Endothelial cell of umbilical vein (primary cell): ENCODE measurements around the gene PRTN3. TPM values are rescaled to one million over a fixed set of nuclear protein-coding genes. Genes with fewer than 3 reads are reported as not detected.

ENCODE experiments used
- BruUV-seq: library from RNA; stranded (reverse); fragments of 400-500 nt; replicated peaks from 2 replicates; lab custom pipeline; 2021; lab: Mats Ljungman, UMichigan
- CTCF ChIA-PET: fragments of 300-600, 350-600 bp; sonication (Branson Sonifier 250); formaldehyde crosslinking; loops from one replicate; lab custom pipeline; 2021; ENCODE audit warnings: antibody characterized with exemption, inconsistent platforms; lab: Charles Lee
- POLR2A ChIA-PET: fragments of 300-600, 350-600 bp; sonication (Branson Sonifier 250); formaldehyde crosslinking; loops from one replicate; lab custom pipeline; 2021; ENCODE audit warnings: antibody characterized with exemption, inconsistent platforms; lab: Charles Lee
- DNase-seq: peaks from one replicate; pipeline ENCODE4 v3.0.0-alpha.2; 2011; ENCODE audit warnings: low read depth, low spot score
- FAIRE-seq: peaks from 2 replicates; lab custom pipeline; 2011; peaks lifted over from hg19 to GRCh38; lab: Jason Lieb, UNC
- H2AFZ ChIP-seq: 2 replicates; pipeline ENCODE4 v1.6.0; 2012; ENCODE audit warnings: low read depth, low read length, control low read depth, inconsistent platforms
- H3K27ac ChIP-seq: 2 replicates; pipeline ENCODE4 v1.5.1; 2011; ENCODE audit warnings: low read depth, mild to moderate bottlenecking, control low read depth, low read length, moderate library complexity; ENCODE audit not compliant: insufficient read depth
- H3K27me3 ChIP-seq, 2 experiments: 2 replicates each; pipeline versions ENCODE4 v1.6.0 to v1.6.1; 2011; ENCODE audit warnings: low read length in 2 of 2, mixed read lengths in 1 of 2; ENCODE audit not compliant: control insufficient read depth in 2 of 2, insufficient read depth in 2 of 2
- H3K36me3 ChIP-seq, 2 experiments: 2 replicates in 1 of 2; 3 replicates in 1 of 2; pipeline ENCODE4 v1.5.1; 2011; ENCODE audit warnings: low read length in 2 of 2, mild to moderate bottlenecking in 1 of 2, moderate library complexity in 1 of 2; ENCODE audit not compliant: control insufficient read depth in 2 of 2, insufficient read depth in 2 of 2; ENCODE audit errors: extremely low read depth in 1 of 2
- H3K4me1 ChIP-seq: 3 replicates; pipeline ENCODE4 v1.5.1; 2011; ENCODE audit warnings: mild to moderate bottlenecking, low read length; ENCODE audit not compliant: control insufficient read depth, insufficient read depth; ENCODE audit errors: extremely low read depth
- H3K4me2 ChIP-seq: 2 replicates; pipeline ENCODE4 v1.6.1; 2011; ENCODE audit warnings: low read length, control low read depth, mixed read lengths; ENCODE audit not compliant: insufficient read depth
- H3K4me3 ChIP-seq, 3 experiments: fragments of 200-600 bp in 1 of 3; sonication (generic), shearing (Covaris generic) in 1 of 3; replicated peaks in 1 of 3; 2 replicates each; pipeline ENCODE4 v1.5.1; 2011 to 2016; ENCODE audit warnings: control low read depth in 3 of 3, low read length in 3 of 3, mild to moderate bottlenecking in 2 of 3, inconsistent platforms in 1 of 3, low read depth in 1 of 3, moderate library complexity in 1 of 3; ENCODE audit not compliant: insufficient read depth in 1 of 3
- H3K79me2 ChIP-seq: 2 replicates; pipeline ENCODE4 v1.6.0; 2012; ENCODE audit warnings: low read length, inconsistent platforms; ENCODE audit not compliant: control insufficient read depth, insufficient read depth
- H3K9ac ChIP-seq: replicated peaks from 2 replicates; pipeline ENCODE3; 2011; ENCODE audit warnings: low read length, control low read depth; ENCODE audit not compliant: insufficient read depth; ENCODE audit errors: extremely low read depth
- H3K9me1 ChIP-seq: replicated peaks from 3 replicates; pipeline ENCODE4 v1.6.0; 2011; ENCODE audit warnings: mild to moderate bottlenecking, low read length; ENCODE audit not compliant: control insufficient read depth, insufficient read depth; ENCODE audit errors: extremely low read depth
- H3K9me3 ChIP-seq: replicated peaks from 2 replicates; pipeline ENCODE4 v1.5.1; 2012; ENCODE audit warnings: low read length, inconsistent platforms; ENCODE audit not compliant: control insufficient read depth, insufficient read depth
- H4K20me1 ChIP-seq: replicated peaks from 2 replicates; pipeline ENCODE3; 2011; ENCODE audit warnings: mild to moderate bottlenecking, low read length; ENCODE audit not compliant: control insufficient read depth, insufficient read depth; ENCODE audit errors: extremely low read depth
- CTCF ChIP-seq, 2 donors: IDR thresholded peaks; 1 replicate in 1 of 2; 2 replicates in 1 of 2; pipeline ENCODE4 v1.5.1; 2011; ENCODE audit warnings: low read length in 2 of 2, mild to moderate bottlenecking in 2 of 2, moderate library complexity in 2 of 2, control low read depth in 1 of 2, inconsistent platforms in 1 of 2, low read depth in 1 of 2; ENCODE audit not compliant: insufficient read depth in 1 of 2; ENCODE audit errors: extremely low read depth in 1 of 2
- EZH2 ChIP-seq: IDR thresholded peaks from 2 replicates; pipeline ENCODE4 v1.6.1; 2012; ENCODE audit warnings: borderline replicate concordance, low read depth, mild to moderate bottlenecking, moderate library complexity, low read length, inconsistent platforms; ENCODE audit not compliant: severe bottlenecking
- FOS ChIP-seq: IDR thresholded peaks from 2 replicates; pipeline ENCODE4 v1.6.1; 2011; ENCODE audit warnings: mild to moderate bottlenecking, low read length, moderate library complexity, borderline replicate concordance; ENCODE audit not compliant: insufficient read depth
- GATA2 ChIP-seq: IDR thresholded peaks from 2 replicates; pipeline ENCODE4 v1.7.0; 2011; ENCODE audit warnings: low read depth, mild to moderate bottlenecking, moderate library complexity, mixed read lengths, low read length; ENCODE audit not compliant: insufficient read length, insufficient read depth
- JUN ChIP-seq: IDR thresholded peaks from 2 replicates; pipeline ENCODE4 v1.6.1; 2011; ENCODE audit warnings: borderline replicate concordance, low read depth; ENCODE audit not compliant: insufficient read length, insufficient read depth
- MAX ChIP-seq: IDR thresholded peaks from 2 replicates; pipeline ENCODE4 v1.6.1; 2011; ENCODE audit not compliant: insufficient read depth, insufficient read length
- MYC ChIP-seq: IDR thresholded peaks from one replicate; pipeline ENCODE4 v1.6.1; 2011; ENCODE audit warnings: mild to moderate bottlenecking, low read depth, low read length
- POLR2A ChIP-seq: IDR thresholded peaks from 2 replicates; pipeline ENCODE4 v1.6.1; 2012; ENCODE audit warnings: low read depth, mild to moderate bottlenecking, control low read depth, low read length
- POLR2AphosphoS5 ChIP-seq: IDR thresholded peaks from 2 replicates; pipeline ENCODE4 v1.6.1; 2012; ENCODE audit warnings: low read depth, mild to moderate bottlenecking, control low read depth, low read length, moderate library complexity; ENCODE audit not compliant: insufficient read depth
- dilution Hi-C: fragments of 300-500 bp; cut with MboI; formaldehyde crosslinking; loops from one replicate; pipeline ENCODE4 v1.15.0; 2019; ENCODE audit warnings: low sequenced_read_pairs; ENCODE audit not compliant: extremely low pct_ligation_motif_present
- intact Hi-C: fragments of 100-400 bp; cut with micrococcal nuclease; formaldehyde crosslinking; loops from one replicate; pipeline ENCODE4 v1.10.0; 2022
- polyA plus RNA-seq, 4 experiments: library from polyadenylated mRNA; depleted of rRNA in 3 of 4; stranded (reverse) in 3 of 4; unstranded in 1 of 4; fragments of >200 nt; gene quantifications; 2 replicates each; pipeline versions ENCODE4 v1.2.1 to v1.2.3, GENCODE V29; 2011 to 2012; ENCODE audit warnings: missing spikeins in 1 of 4
- total RNA-seq: library from RNA; stranded (reverse); gene quantifications from 2 replicates; pipeline ENCODE4 v1.2.3, GENCODE V29; 2021

PRTN3 gene
- total and polyA plus RNA-seq, 2 donors (not counting 3 experiments of a cell fraction or from before 2014, with no cell fraction given): not detected

DNA sequence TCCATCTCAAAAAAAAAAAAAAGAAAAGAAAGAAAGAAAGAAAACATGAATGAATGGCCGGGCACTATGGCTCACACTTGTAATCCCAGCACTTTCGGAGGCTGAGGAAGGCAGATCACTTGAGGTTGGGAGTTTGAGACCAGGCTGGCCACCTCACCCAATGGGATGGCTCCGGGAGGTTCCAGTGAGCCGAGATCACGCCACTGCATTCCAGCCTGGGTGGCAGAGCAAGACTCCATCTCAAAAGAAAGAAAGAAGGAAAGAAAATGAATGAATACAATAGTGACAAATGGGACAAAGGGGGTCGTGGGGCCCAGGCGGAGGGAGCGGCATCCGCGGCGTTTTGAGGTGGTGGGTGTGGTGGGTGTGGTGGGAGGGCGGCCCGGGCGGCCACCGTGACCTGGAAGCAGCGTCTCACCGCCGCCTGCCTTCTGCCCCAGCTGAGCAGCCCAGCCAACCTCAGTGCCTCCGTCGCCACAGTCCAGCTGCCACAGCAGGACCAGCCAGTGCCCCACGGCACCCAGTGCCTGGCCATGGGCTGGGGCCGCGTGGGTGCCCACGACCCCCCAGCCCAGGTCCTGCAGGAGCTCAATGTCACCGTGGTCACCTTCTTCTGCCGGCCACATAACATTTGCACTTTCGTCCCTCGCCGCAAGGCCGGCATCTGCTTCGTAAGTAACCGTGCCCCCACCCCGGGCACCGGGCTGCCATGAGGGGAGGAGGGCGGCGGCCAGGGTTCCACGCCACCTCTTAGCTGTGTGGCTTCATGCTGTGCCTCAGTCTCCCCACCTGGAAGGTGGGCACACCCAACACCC is 5.1 kb downstream of the PRTN3 start:
- intact Hi-C loops: no loop called here
- FAIRE-seq: no peak

More for the DNA sequence above, 5.1 kb downstream of the PRTN3 start:
- no peaks in the 10 kb centered on the region for H4K20me1 ChIP-seq
- no peaks in the 10 kb centered on the region for H3K36me3 ChIP-seq
- no peaks in the 10 kb centered on the region for H3K4me1 ChIP-seq
- dilution Hi-C loops: no loop called here
- H3K27ac ChIP-seq: no peak overlapping the region
- POLR2A ChIA-PET: no interaction called here
- no peak for DNase-seq
- H2AFZ ChIP-seq: no peak overlapping the region
- no peak for TF ChIP-seq POLR2AphosphoS5
- no peak for TF ChIP-seq MYC
- no peak for TF ChIP-seq EZH2
- no peak for TF ChIP-seq JUN
- no peak for TF ChIP-seq POLR2A
- TF ChIP-seq CTCF (IDR thresholded peaks at IDR 0.05; ENCODE audit: extremely low read depth in 1 of 2, insufficient read depth in 1 of 2, low read depth in 1 of 2, low read length in 2 of 2): no peak
- no peak for TF ChIP-seq GATA2
- TF ChIP-seq FOS: no peak
- TF ChIP-seq MAX: no peak
- H3K9me3 ChIP-seq: no peaks in the 10 kb centered on the region
- no peak overlapping the region for H3K4me2 ChIP-seq
- peaks cover 0 to 6% of the 10 kb centered on the region in 2 experiments for H3K27me3 ChIP-seq
- H3K4me3 ChIP-seq: no peak overlapping the region
- BruUV-seq: no TSS peak
- no peaks in the 10 kb centered on the region for H3K79me2 ChIP-seq
- no peak overlapping the region for H3K9ac ChIP-seq
- CTCF ChIA-PET: interaction anchor here (0.6 kb wide), 1 partner anchor 76 kb away, joined by 3 read pairs; no protein-coding TSS in a partner anchor
- no peaks in the 10 kb centered on the region for H3K9me1 ChIP-seq
